TTC549 (cell line): ENCODE results near the gene ATOX1.

Experiments
- FAIRE-seq: peaks from 2 replicates; lab custom pipeline; 2012; peaks lifted over from hg19 to GRCh38; lab: Jason Lieb, UNC

Gene ATOX1

DNA sequence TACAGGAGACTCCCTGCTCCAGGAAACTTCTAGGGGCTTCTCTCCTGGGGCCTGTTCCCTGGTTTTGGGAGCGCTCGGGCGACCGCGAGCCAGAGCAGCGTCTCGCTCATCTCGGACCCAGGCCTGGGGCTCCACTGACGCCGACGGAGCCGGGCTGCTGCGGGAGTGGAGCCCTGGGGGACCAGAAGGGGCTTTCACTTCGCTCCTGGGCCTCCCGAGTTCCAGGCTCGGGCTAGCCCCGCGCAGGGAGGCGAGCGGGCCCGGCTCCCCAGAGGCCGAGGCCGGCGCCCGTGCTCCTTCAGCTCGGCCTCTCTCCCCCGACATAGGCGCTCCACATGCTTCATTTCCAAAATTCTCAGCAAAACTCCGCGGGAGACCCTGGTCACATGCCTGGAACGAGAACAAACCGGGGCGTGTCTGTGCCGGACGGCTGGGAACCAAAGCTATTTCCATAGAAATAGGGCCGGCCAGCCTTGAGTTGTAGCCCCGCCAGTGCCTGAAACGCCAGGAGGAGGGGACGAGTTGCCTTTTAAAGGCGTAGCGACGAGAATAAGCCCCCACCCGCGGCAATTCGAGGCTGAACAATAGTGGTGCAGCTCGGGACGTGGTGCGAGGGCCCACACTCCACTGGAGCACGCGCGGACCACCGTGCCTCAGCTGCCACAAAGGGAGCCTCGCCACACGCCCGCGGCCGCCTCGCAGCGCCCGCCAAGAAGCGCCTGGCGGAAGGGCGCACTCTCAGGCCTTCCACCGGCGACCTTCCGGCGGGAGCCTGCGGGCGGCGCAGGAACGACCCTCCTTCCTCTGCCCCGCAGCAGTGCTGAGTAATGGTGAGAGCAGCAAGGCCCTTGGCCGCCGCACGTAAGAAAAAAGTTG lies 12.2 kb upstream of the ATOX1 start:
- no peak for FAIRE-seq

GRCh38 chr5:151766975-151767374 lies 8.5 kb upstream of the ATOX1 start:
- no peak for FAIRE-seq

- no peak for FAIRE-seq
Observed at GRCh38 chr5:151764801-151765200, 6.4 kb upstream of the ATOX1 start.

GRCh38 chr5:151758141-151758429 lies 346 bp downstream of the ATOX1 start:
- FAIRE-seq = no peak

DNA sequence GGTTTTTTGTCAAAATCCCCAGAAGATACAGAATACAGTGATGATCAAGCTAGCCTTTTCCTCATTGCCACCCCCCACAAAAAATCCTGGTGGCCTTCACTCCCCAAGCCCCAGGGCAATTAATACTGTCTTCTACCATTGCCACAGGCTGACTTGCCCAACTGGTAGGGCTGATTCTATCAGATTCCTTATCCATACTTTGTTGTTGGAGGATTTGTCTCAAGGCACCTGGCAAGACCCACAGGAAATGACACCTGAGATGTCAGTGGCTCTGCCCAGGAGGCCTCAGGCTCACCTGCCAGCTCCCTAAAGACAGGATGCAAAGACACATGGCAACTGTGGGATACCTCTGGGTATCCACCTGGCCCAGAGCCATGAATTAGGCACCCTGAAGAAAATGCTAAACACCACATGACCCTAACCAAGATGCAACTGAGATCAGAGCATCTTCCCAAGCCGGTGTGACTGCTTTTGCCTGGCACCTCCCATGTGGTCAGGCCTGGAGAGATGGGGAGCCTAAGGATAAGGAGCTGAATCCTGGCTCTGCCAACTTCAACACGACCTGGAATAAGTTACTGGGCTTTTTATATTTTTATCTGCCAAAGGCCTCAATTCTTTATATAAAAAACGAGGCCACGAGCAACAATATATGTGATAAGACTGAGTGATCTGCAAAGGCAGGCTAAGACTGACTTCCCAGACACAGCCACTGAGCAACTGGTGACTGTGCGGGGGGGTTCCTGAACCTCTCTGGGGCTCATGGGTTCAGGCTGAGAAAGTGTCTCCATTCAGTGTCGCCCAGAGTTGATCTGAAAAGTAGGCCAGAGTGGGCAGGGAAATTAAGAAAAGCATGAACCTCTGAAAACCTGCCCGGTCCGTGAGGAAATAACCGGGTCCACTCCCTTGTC lies 944 bp downstream of the ATOX1 start:
- no peak for FAIRE-seq

GRCh38 chr5:151755383-151755782 lies 3.0 kb downstream of the ATOX1 start:
- FAIRE-seq = no peak

DNA sequence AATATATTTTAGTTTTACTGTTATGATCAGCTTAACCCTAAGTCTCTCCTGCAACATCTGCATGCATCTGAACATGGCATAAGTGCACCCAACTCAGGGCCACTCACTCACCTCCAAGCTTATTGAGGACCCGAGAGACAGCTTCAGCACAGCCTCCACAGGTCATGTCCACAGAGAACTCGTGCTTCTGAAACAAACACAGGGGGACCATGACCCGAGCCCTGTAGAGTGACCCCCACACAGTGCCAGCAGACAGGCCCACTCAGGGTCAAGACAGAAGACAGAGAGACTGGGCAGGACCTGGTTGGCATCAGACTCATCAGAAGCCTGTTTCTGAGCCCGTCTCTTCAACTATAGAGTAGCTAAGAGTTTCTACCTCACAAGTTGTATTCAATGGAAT lies 6.8 kb downstream of the ATOX1 start:
- FAIRE-seq = no peak

GRCh38 chr5:151751091-151751490 lies 7.3 kb downstream of the ATOX1 start:
- no peak for FAIRE-seq

DNA sequence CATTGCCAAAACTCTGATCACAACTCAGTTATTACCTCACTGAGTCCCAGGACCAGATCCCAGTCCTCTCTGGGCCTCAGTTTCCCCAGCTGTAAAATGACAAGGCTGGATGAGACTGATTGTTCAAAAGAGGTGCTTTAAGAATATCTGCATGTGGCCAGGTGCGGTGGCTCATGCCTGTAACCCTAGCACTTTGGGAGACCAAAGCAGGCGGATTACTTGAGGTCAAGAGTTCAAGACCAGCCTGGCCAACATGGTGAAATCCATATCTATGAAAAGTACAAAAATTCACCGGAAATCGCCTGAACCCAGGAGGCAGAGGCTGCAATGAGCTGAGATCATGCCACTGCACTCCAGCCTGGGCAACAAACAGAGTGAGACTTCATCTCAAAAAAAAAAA lies 8.3 kb downstream of the ATOX1 start:
- no peak for FAIRE-seq

DNA sequence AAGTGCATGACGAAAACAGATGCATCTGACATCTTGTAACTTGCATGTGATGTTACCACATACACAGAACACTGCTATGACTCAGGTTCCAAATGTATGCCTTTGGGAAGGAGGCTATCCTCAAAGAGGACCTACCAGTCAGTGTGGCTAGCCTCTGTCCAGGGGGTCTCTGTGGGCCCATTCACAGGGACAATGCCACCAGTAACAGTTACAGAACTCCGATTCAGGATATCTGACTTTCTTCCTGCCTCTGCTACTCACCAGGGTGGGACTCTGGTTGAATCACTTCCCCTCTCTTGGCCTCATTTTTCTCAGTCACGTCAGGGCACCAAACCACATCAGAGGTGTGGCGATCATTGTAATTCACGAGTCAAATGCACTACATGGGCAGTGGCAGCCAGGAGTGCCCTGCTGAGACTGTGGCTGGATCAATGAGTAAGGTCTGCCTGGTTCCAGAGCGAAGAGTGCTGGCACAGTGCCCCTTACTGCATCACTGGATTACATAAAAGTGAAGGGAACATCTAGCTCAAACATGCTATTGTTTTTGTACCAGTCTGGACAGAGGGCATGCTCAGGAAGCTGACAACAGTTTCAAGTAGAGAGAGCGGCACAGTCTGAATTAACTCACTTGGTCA lies 13.2 kb downstream of the ATOX1 start:
- FAIRE-seq = no peak

DNA sequence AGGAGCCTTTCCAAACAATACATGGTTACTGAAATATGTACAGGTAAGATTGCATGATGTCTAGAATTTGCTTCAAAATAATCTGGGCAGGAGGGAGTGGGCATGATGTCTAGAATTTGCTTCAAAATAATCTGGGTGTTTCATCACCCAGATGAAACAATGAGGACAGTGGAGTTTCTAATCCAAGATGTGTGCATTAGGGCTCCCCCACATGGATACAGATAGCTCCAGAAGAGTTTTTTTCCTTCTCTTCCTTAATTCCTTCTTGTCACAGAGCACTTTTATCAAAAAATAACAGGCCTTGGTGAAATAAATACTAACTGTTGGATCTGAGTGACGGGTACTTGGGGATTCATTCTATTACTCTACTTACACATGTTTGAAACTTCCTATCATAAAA lies 14.9 kb downstream of the ATOX1 start:
- no peak for FAIRE-seq

DNA sequence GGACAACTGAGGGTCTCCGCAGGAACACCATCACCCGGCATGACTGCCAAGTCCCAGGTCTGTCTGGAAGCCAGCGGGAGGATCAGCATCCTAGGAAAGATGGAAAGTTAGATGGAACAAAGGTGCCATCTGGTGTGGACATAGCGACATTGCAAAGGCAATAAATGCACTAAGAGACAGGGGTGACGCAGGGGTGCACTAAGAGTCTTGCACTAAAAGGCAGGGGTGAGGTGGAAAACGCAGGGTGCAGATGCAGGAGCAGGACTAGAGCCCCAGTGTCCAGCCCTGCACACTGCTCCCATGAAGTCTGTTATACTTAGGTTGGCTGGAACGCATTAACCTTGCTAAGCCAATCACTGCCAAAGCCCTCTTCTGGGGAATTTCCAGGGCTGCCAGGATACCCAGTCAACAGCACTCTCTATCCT lies 15.5 kb downstream of the ATOX1 start:
- FAIRE-seq = no peak

DNA sequence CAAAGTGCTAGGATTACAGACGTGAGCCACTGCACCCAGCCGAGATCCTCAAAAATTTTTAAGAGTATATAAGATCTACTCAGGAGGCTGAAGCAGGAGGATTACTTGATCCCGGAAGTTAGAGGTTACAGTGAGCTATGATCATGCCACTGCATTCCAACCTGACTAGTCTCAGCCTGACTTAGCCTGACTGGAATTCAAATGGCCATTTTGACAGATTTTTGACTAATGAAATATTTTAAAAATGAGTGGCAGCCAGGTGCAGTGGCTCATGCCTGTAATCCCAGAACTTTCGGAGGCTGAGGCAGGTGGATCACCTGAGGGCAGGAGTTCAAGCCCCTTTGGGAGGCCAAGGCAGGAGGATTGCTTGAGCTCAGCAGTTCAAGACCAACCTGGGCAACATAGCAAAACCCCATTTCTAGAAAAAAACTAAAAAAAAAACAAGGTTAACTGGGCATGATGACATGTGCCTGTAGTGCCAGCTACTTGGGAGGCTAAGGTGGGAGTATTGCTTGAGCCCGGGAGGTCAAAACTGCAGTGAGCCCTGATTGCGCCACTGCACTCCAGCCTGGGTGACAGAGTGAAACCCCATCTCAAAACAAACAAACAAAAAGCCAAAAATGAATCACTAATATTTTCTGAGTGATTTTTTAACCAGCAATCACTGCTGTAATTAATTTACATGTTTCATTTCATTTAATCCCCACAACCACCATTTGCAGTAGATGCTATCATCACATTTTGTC lies 16.6 kb downstream of the ATOX1 start:
- FAIRE-seq = no peak

GRCh38 chr5:151740958-151741373 lies 17.5 kb downstream of the ATOX1 start:
- no peak for FAIRE-seq

GRCh38 chr5:151740336-151740942 lies 18.0 kb downstream of the ATOX1 start:
- no peak for FAIRE-seq

DNA sequence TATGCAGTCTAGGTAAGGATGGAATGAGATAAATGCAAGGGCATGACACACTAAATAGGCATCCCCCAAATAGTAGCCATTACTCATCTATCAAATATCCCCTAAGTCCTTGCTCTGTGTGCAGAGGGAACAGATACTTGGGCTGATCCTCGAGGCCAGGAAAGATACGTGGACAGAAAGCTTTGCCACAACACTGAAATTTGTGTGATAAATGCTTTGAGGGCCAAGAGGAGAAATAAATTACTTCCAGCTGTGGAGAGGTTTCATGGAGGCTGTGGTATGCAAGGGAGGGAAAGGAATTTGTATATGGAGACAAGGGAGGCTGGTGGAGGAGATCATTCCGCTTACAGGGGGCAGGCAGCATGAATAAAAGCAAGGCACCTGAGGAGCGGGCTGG lies 18.5 kb downstream of the ATOX1 start:
- no peak for FAIRE-seq

- FAIRE-seq = no peak
Observed at GRCh38 chr5:151739395-151739794, 19.0 kb downstream of the ATOX1 start.

GRCh38 chr5:151738125-151738848 lies 20.1 kb downstream of the ATOX1 start:
- no peak for FAIRE-seq

DNA sequence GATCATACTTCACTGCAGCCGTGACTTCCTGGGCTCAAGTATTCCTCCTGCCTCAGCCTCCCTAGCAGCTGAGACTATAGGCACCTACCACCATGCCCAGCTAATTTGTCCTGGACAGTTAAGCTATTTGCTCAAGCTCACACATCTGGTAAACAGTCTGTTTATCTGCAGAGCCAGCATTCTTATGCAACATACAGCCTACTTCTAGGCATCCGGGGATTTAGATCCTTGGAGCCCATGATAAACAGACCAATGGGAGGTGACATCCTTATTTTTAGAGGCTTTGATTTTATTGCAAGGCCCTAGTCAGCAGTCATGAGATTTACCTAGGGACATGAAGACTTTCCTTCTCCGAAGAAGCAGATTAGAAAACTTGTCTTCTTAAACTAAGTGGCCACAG lies 21.0 kb downstream of the ATOX1 start:
- FAIRE-seq = no peak

- FAIRE-seq = no peak
Observed at GRCh38 chr5:151735646-151736045, 22.8 kb downstream of the ATOX1 start.

GRCh38 chr5:151734064-151734408 lies 24.4 kb downstream of the ATOX1 start:
- no peak for FAIRE-seq
